NCI-H1417 treated with DMSO at 0.1 percent for 48 hours (cell line): Measurements from ENCODE around the gene SCAF11.
"Not testable (repeated sequence)": the region's sequence is repeated elsewhere in the genome, so short reads cannot be mapped to it uniquely, and the experiment has no call there.

ENCODE experiments used
- DNase-seq: peaks from one replicate; lab custom pipeline; 2025; lab: John Stamatoyannopoulos, UW

Gene SCAF11

GRCh38 chr12:45990468-45991283 is at the start of gene SCAF11:
Gene SCAF11, minus strand, starts transcription at chr12:45990574. Its CDS starts 26,407 bp downstream, at chr12:45964167.
- peak; percentile 99 for DNase-seq

- not testable (repeated sequence) for DNase-seq
Measured at GRCh38 chr12:46037066-46037465, 46.7 kb upstream of the SCAF11 start.

DNA sequence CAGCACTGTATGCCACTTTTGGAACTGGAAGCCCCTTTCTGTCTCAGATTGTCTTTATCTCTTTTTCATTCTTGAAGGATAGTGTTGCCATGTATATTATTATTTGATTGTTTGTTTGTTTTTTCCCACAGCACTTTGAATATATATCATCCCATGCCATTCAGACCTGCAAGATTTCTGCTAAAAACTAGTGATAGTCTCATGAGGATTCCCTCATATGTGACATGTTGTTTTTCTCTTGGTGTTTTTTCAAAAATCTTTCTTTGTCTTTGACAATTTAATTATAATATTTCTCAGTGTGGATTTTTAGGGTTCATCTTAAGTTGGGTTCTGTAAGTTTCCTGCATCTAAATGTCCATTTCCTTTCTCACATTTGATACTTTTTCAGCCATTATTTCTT is 36.8 kb upstream of the SCAF11 start:
- no peak for DNase-seq

DNA sequence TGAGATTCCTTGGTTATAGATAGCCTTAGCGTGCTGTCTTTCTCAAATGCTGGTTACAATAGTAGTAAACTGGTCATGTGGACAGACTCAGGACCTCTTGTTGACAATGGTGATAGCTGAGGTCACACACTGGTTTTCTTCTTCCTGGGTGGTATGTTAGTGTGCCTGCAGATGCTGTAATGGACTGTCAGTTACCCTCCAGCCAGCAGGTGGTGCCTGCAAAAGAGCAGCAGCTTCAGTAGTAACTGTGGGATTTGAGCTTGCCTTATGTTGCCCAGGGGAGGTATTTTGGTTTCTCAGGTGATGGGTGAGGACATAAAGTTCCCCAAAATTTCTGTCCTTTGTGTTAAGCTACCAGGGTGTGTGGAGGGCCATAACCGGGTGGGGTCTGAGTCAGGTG is 33.7 kb upstream of the SCAF11 start:
- no peak for DNase-seq

- DNase-seq: no peak
Measured at GRCh38 chr12:46020768-46021167, 30.4 kb upstream of the SCAF11 start.

DNA sequence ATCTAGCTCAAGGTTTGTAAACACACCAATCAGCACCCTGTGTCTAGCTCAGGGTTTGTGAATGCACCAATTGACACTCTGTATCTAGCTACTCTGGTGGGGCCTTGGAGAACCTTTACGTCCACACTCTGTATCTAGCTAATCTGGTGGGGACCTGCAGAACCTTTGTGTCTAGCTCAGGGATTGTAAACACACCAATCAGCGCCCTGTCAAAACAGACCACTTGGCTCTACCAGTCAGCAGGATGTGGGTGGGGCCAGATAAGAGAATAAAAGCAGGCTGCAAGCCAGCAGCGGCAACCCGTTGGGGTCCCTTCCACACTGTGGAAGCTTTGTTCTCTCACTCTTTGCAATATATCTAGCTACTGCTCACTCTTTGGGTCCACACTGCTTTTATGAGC is 28.3 kb upstream of the SCAF11 start:
- DNase-seq: not testable (repeated sequence)

GRCh38 chr12:46017866-46018375 is 27.5 kb upstream of the SCAF11 start:
- not testable (repeated sequence) for DNase-seq

DNA sequence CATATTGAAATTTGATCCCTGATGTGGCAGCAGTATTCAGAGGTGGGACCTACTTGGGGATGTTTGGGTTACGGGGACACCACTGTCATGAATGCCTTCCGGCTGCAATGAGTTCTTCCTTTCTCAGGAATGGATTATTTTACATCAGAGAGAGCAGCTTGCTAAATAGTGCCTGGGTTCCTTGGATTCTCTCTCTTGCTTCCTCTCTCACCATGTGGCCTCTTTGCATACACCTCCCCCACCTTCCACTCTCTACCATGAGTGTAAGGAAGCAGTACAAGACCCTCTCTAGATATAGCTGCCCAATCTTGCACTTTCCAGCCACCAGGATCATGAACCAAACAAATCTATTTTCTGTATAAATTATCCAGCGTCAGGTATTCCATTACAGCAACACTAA is 15.4 kb upstream of the SCAF11 start:
- no peak for DNase-seq

GRCh38 chr12:46005151-46005797 is 14.9 kb upstream of the SCAF11 start:
- no peak for DNase-seq

- DNase-seq: no peak
Measured at GRCh38 chr12:46004715-46005114, 14.3 kb upstream of the SCAF11 start.

DNA sequence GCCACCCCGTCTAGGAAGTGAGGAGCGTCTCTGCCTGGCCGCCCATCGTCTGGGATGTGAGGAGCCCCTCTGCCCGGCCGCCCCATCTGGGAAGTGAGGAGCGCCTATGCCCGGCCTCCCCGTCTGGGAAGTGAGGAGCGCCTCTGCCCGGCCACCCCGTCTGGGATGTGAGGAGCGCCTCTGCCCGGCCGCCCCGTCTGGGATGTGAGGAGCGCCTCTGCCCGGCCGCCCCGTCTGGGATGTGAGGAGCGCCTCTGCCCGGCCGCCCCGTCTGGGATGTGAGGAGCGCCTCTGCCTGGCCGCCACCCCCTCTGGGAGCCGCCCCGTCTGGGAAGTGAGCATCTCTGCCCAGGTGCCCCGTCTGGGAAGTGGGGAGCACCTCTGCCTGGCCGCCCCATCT is 9.7 kb upstream of the SCAF11 start:
- DNase-seq: not testable (repeated sequence)

- DNase-seq: no peak
Measured at GRCh38 chr12:45994736-45995135, 4.4 kb upstream of the SCAF11 start.

DNA sequence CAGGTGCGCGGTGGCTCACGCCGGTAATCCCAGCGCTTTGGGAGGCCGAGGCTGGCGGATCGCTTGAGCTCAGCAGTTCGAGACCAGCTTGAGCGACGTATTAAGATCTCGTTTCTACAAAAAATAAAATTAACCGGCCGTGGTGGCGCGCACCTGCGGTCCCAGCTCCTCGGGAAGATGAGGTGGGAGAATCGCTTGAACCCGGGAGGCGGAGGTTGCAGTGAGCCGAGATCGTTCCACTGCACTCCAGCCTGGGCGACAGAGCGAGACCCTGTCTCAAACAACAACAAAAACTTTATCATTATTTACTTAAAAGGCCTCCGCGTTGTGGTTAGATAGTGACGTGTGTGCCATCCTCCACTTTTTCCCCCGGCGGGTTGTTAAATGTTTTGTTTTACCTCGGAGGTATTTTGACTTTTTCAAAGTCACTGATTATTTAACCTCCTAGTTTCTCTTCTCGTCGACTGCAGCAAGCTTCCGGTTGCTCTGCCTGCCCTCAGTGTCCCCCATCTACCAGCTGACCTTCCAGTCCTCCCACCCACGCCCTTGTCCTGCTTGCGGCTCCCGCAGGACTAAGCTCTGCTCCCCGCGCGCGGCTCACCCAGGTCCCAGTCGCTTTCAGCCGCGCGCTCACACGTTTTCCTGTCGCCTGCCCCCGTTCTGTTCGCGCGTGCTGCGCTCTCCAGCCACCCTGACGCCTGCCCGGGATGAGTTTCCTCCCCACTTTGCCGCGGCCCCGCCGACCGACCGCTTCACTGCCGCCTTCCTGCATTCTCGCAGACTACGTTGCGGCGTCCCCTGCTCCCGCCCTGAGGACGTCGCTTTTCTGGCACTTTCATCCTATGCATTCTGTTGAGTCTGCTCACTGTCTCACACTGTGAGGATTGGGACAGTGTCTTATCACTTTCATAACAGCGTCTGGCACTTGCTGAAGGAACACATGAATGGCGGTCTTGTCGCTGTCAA is 1.2 kb upstream of the SCAF11 start:
- DNase-seq: peak; percentile 65

- peak; percentile 58 for DNase-seq
Measured at GRCh38 chr12:45989721-45990467, 480 bp downstream of the SCAF11 start.

GRCh38 chr12:45989287-45989686 is 1.1 kb downstream of the SCAF11 start:
- DNase-seq: no peak

DNA sequence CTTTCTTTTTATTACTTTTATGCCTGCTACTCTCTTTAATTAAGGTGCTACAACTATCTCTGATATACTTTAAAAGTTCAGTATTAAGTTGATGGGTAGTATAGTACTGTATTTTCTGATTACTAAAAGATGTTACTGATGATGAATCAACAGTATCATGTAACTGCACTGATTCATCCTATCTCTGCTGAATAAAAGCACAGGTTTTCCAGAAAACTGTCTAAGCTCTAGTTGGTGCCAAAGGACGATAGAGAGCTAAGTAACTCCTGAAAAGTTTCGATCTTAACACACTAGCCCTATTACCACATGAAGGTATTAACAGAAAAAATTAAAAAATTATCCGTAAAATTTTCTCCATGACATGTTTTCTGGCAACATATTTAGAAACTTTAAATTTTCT is 2.1 kb downstream of the SCAF11 start:
- DNase-seq: no peak

DNA sequence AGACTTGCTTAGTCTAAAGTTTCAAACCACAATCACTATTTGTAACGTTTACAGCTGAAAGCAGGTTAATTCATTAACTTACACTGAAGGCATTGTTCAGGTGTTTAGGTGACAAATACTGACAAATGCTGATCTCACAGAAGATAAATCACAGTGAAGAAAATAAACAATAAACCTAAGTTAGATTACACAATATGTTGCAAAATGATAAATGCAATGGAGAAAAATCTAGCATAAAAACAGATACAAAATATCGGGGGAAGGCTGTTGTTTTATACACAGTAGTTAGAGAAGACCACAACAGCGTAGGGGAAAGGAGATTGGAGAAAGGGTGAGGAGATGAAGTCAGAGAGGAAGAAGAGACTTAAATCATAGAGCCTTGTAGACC is 3.0 kb downstream of the SCAF11 start:
- DNase-seq: no peak

DNA sequence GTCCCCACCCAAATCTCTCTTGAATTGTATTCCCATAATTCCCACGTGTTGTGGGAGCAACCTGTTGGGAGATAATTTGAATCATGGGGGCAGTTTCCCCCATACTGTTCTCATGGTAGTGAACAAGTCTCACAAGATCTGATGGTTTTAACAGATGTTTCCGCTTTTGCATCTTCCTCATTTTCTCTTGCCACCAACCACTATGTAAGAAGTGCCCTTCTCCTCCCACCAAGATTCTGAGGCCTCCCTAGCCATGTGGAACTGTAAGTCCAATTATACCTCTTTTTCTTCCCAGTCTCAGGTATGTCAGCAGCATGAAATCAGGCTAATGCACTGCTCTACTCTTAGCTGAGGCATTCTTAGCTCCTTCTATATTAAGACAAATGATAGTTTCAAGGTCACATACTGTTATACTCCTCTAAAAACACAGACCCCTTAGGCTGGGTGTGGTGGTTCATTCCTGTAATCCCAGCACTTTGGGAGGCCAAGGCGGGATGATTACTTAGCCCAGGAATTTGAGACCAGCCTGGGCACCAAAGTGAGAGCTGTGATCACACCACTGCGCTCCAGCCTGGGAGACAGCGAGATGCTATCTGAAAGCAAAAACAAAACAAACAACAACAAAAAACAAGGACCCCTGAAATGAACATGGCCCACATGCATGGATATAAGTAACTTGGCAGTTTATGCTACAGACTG is 3.6 kb downstream of the SCAF11 start:
- no peak for DNase-seq

DNA sequence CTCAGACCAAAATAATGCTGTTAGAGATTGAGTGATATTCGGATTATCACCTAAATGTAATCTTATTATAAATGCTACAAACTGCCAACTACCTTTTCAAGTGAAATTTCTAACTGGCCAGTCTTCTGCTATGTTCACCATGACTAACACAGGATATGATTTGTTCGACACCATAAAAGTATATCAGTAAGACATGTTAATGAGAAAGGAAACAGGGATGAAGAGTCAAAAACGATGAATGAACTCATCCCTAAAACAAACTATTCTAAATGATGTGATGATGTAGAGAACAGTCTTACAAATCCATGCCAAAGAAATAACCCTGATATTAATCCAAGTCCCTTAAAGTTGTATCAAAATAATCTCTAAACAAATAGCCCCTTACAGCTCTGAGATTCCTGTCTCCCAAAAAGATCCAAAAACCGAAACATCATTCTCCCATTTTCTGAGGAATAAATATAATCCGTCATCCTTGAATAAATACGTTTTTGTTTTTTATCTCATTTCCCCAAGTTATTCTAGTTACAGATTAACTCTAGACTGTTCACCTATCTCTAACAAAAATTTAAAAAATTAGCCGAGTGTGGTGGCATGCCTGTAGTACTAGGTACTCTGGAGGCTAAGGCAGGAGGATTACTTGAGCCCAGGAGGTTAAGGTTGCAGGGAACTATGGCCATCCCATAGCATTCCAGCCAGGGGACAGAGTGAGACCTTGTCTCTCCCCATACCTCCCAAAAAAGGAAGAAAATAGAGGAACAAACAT is 9.1 kb downstream of the SCAF11 start:
- DNase-seq: no peak

DNA sequence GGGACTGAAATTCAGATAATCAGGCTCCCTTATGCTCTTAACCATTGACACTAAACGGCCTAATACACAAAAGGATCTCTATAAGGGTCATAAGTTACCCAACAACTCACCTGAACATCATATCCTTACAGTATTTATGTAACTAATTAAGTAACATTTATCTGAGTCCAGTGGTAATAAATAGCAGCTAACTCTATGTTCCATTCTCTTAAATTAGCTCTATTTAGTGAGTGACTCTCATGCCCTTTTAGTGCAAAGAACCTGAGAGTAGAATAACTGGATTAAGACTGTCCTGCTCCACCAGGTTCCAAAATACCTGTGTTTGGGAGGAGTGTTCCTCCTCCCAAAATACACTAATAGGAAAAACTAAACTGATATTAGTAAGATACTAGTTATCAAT is 9.8 kb downstream of the SCAF11 start:
- DNase-seq: no peak
